Jurkat, Clone E6-1 (cell line): ENCODE data around the gene NWD2.

ENCODE experiments used
- DNase-seq: peaks from one replicate; pipeline ENCODE4 v3.0.0-alpha.2; 2011; ENCODE audit warnings: low read depth, low spot score
- H3K4me3 ChIP-seq: 2 replicates; pipeline ENCODE4 v1.5.1; 2011; ENCODE audit warnings: mild to moderate bottlenecking, low read length, control low read depth, moderate library complexity

Gene NWD2

DNA sequence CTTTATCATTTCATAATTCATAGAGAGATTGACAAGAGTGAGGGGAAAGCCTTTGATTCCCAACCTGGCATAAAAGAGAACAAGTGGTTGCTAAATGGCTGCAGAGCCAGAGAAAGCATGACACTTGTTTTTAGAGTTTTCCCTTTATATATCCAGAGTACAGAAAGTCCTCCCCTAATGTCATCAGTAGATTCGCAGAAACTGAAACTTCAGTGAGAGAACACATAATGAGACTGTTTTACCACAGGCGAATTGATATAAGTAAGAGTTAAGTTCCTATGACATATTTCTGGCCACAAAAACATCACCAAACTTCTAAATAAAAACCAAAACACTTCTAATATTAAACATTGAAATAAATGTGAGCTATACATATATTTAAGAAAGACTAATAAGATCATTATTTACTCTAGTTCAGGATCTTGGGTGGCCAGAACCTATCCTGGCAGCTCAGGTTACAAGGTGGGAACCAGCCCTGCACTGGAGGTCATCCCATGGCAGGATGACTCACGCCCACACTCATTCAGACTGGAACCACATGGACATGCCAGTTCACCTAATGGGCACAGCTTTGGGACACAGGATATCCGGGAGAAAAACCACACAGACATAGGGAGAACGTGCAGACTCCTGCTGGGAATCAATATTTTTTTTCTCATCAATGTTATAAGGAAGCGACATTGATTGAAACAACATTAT, 35.5 kb downstream of the NWD2 start:
- no peak overlapping the region for H3K4me3 ChIP-seq
- no peak for DNase-seq

DNA sequence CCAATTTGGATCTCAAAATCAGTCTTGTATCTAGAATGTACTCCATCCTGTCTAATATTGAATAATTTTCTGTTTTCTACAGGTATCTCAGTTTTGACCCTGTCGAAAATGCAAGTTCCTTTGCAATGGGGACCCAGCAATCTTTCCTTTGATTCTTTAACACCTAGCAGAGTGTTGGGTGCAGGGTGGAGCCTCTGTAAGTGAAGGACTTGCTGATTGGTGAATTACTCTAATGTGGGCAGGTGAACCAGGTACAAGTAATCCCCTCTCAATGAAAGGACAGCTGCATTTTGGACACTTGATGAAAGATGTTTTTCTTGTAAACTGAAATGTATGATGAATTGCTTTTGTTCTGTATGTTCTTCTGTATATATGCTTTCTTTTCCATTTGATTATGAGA, 54.9 kb downstream of the NWD2 start:
- DNase-seq, result no peak
- H3K4me3 ChIP-seq, result no peak overlapping the region

GRCh38 chr4:37304612-37305011, 60.1 kb downstream of the NWD2 start:
- no peak for DNase-seq
- H3K4me3 ChIP-seq, result no peak overlapping the region

DNA sequence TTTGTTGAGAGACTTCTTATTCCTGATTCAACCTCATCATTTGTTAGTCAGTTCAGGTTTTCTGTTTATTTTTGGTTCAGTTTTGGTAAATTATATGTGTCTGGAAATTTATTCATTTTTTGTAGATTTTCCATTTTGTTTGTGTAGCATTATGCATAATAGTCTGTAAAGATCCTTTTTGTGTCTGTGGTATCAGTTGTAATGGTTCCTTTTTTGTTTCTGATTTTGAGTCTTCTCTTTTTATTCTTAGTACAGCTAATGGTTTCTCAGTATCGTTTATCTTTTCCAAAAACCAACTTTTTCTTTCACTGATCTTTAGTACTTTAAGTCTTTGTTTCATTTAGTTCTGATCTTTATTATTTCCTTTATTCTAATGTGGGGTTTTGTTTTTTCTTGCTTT, 61.4 kb downstream of the NWD2 start:
- DNase-seq, result no peak
- no peak overlapping the region for H3K4me3 ChIP-seq

GRCh38 chr4:37317104-37317643, 72.6 kb downstream of the NWD2 start:
- H3K4me3 ChIP-seq, result no peak overlapping the region
- DNase-seq, result no peak

GRCh38 chr4:37320513-37321235, 76.1 kb downstream of the NWD2 start:
- DNase-seq, result no peak
- no peak overlapping the region for H3K4me3 ChIP-seq

DNA sequence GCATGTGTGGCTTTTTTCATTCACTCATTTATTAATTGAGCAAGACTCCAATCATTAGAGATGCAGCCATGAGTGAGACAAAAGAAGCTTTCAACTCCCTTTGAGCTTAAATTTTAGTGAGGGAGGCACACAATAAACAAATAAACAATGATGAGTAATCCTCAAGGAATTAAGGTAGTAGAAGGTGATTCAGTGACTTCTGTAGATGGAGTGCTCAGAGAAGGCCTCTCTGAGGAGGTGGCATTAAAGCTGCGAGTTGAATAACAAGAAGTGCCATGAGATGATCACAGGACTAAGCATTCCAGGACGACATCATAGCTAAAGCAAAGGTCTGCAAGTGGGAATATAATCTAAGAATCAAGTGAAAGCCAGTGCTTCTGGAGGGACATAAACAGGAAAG, 77.6 kb downstream of the NWD2 start:
- DNase-seq, result no peak
- H3K4me3 ChIP-seq, result no peak overlapping the region

- H3K4me3 ChIP-seq, result no peak overlapping the region
- no peak for DNase-seq
Observed at GRCh38 chr4:37324546-37324945, 80.0 kb downstream of the NWD2 start.

- no peak overlapping the region for H3K4me3 ChIP-seq
- DNase-seq, result no peak
Observed at GRCh38 chr4:37326852-37327251, 82.3 kb downstream of the NWD2 start.

DNA sequence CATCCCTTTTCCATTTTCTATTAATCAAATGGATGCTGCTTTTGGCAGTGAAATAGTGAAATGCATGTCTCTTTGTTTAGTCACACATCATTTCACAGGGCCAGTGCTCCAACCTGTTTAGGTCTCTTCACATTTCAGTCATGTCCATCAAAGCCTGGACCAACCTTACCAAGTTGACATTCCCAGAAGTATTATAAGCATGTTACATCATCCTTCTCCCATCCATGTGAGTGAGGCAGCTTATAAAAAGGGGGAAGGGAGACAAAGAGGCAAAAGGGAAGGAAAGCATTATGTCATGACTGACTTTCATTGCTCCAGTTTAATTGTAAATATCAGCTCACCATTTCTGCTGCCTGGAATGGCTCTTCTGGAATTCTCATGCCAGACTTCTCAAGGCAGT, 94.4 kb downstream of the NWD2 start:
- H3K4me3 ChIP-seq, result no peak overlapping the region
- no peak for DNase-seq

GRCh38 chr4:37358748-37359147, 114.2 kb downstream of the NWD2 start:
- no peak for DNase-seq
- H3K4me3 ChIP-seq, result no peak overlapping the region

DNA sequence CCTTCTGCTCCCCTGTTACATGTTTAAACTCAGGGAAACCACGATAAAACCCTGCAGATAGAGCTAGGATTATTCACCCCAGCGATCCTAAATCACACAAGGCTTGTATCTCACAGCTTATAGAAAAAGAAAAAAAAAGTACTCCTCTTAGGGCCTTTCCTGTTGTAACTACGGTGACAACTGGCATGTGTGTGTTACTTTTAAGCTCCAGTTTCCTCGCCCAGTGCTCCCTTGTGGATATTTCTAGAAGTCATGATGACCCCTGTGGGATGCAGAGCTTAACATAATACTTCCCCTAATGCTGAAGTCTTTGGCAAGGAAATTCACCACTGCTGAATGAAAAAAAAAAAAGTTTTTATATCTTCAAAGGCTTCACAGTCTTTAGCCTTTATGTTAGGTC, 114.7 kb downstream of the NWD2 start:
- H3K4me3 ChIP-seq, result no peak overlapping the region
- no peak for DNase-seq

DNA sequence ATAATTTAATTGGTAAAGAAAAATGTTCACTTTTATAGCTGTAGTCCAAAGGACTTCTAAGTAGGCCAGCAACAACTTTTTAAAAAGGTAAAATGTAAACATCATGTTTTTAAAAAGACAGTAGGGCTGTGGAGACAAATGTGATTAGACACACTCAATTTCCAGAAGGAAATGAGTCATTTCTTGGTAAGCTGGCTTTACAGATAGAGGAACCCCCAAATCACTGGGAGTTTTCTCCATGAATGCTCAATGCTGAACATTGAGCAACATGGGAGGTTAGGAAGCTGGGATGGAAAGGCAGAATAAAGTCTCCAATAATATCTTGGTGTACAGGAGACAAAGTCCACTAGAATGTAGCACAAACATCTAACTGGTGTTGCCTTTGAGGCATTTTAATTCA, 121.3 kb downstream of the NWD2 start:
- DNase-seq, result no peak
- H3K4me3 ChIP-seq, result no peak overlapping the region

GRCh38 chr4:37367901-37368300, 123.4 kb downstream of the NWD2 start:
- H3K4me3 ChIP-seq, result no peak overlapping the region
- DNase-seq, result no peak

GRCh38 chr4:37370052-37370451, 125.5 kb downstream of the NWD2 start:
- DNase-seq, result no peak

DNA sequence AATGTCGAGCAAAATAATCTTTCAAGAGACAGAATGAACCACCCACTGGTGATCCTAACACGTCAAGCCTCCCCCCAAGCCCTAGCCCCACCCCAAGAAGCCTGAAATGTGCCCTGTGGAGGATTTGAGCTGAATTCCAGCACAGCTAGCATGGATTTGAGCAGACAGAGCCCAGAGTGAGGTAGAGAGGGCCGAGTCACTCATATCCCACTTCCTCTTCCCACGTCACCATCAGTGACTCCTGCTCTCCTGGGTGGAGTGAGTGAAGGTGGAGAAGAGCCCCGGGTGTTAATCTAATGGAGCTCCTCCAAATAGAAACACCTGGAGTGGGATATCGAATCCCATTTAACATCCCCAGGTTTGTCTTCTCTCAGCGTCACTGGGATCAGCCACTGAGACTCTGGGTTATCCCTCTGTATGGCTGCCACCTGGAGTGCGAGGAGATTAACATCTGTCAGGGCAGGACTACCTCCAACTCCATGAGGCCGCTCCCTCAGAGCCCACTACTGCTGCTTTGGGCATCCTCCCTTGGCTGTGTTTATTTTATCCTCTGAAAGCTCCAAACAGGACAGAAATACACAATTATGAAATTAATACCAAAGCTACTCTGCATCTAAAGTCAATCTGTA, 136.6 kb downstream of the NWD2 start:
- DNase-seq, result no peak
- H3K4me3 ChIP-seq, result no peak overlapping the region

More at GRCh38 chr4:37370052-37370451, 125.5 kb downstream of the NWD2 start:
- no peak overlapping the region for H3K4me3 ChIP-seq

DNA sequence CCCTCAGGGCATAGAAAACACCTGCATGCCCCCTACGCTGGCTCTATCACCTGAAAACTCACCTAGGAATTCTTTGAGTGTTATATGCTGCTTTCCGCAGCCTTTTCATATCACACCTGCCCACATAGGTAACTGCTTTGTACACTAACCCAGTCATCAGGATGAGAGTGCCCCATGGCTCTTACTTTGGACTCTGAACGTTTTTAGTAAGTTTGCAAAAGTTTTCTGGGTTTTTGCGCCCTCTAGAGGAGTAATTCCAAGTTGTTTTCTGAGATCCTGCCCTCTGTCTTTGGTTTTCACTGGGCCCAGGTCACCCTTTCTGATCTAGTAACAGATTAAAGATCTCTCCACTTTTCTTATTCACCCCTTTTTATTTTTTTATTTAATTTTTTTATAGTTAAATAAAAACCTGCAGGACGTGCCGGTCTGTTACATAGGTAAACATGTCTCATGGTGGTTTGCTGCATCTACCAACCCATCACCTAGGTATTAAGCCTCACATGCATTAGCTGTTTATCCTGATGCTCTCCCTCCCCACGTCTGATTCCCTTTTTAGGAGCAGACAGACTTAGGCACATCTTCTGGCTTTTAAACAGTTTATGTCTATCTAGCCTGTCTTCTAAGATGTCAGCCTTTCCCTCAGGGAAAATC, 139.2 kb downstream of the NWD2 start:
- DNase-seq, result peak; percentile 37
- no peak overlapping the region for H3K4me3 ChIP-seq

GRCh38 chr4:37385424-37385823, 140.9 kb downstream of the NWD2 start:
- DNase-seq, result no peak

DNA sequence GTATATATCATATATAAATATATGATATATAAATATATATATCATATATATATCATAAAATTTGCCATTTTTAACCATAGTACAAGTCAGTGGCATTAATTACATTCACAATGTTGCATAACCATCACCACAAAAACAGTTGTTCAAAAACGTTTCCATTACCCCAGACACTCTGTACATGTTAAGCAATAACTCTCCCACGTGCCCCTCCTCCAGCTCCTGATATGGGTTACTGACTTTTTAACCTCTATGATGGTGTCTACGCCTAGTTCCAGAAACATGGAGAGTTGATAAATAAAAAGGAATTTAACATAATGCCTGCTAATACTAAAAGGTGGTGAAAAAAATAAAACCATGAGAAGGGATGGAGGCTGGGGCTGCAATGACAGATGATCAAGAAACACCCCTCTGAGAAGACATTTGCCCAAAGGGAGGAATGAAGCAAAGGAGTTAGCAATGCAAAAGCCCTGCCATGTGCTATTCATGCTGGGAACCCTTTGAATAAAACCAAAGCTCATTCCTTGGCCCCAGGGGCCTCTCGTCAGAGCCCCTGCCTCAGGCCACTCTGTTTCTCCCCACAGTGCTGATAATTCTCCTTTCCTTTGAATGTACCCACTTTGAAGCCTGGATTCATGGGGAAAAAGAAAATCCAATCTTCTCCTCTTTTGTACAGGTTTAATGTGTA, 144.3 kb downstream of the NWD2 start:
- no peak for DNase-seq
- no peak overlapping the region for H3K4me3 ChIP-seq

More at GRCh38 chr4:37385424-37385823, 140.9 kb downstream of the NWD2 start:
- H3K4me3 ChIP-seq, result no peak overlapping the region
